IPS DF 4.7 (cell line): ENCODE measurements around the gene GSTT2.

Source experiments
- DNase-seq: peaks from one replicate; pipeline ENCODE4 v3.0.0-alpha.2; 2013; ENCODE audit warnings: low spot score; ENCODE audit errors: extremely low read depth

GSTT2 gene

DNA sequence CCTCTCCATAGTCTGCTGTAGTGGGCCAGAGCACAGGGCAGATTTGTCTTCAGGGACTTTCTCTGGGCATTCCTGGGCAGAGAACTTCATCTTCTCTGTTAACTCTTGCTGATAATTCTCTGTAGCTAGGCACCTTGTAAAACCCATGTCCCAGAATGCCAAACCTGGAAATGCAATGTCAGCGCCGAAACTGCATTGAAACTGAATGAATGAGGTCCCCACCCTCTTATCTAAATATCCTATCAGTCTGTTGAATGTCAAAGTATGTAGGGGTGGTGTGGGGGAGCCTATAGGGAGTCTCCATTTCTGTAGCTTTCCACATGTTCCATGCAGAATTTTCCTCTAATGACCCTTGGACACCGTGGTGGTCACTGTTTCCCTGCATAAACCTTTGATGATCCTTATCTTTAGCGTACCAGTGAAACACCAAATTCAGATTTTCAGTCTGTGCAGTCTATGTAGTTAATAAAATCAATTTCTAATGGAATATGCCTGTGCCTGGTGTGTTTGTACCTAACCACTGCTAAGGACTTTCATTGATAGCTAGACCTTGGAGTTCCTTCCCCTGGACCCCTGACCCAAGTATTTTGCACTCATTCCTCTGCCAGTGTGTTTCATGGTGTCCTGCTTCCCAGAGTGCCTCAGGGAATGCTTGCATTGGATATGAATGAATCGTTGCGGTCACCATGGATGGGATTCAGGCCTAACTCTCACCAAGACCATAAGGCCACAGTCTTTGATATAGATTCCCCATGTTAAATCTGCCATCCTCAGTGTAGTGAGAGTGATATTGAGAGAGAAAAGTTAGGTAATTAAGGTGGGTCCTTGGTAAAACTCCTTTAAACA, 28.7 kb downstream of the GSTT2 start:
- DNase-seq, result no peak

DNA sequence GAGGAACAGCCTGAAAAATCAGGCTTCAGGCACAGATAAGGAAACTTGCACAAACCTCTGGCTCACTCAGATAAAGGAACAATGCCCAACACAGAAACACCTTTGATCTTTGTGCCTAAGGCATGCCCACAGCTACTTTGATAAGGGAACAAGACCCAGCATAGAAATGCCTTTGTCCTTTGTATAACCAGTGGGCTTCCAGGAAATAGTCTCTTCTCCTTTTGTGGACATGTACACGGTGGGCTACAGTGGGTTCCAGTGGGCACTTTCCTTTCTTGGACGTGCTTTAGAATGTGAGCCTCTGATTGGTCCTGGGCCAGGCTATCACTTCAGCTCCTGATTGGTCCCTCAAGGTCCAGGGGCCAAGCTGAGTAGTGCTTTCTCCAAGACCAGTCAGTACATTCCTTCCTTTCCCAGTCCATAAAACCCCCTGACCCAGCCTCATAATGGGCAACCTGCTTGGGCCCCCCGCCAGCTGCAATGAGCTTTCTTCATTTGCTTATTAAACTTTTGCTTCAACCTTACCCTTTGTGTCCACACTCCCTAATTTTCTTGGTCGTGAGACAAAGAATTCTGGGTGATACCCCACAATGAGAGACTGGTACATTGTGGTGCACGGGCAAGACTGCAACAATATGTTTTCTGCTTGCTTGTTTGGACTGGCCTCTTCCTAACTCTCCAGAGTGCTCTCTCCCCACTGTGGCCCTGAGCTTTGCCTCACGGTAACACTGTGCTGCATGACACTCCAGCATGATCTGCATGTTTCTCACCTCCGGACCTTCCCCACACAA, 29.5 kb downstream of the GSTT2 start:
- no peak for DNase-seq

DNA sequence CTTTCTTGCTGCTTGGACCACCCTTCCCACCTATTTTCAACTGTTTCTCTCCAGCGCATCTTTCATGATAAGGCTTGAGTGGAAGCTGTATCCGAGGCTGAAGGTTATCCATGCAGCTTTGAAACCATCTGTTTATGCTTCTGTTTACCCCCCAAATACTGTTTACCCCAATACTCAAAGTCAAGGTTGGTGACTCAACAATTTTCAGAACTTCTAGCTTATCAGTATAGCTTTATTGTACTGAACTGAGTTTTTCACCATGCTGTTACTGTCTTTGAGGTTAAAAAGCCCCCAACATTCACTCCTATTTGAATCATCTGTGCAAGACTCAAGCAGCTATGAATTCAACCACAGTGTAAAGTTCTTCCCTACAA, 30.1 kb downstream of the GSTT2 start:
- DNase-seq, result no peak

DNA sequence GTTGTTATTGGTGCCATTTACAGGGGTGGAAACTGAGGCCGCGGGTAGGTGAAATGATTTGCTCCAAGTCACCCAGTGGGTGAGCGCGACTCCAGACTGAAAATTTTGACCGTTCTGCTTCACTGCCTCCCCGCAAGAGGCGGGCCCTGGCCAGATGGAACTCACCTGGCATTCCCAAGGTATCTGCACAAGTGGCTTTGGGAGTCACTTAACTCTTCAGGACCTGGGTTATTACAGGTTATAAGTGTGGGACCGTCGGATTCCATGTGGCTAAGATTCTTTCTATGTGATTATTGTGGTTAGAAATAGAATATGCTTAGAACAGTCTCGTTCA, 31.8 kb downstream of the GSTT2 start:
- no peak for DNase-seq

DNA sequence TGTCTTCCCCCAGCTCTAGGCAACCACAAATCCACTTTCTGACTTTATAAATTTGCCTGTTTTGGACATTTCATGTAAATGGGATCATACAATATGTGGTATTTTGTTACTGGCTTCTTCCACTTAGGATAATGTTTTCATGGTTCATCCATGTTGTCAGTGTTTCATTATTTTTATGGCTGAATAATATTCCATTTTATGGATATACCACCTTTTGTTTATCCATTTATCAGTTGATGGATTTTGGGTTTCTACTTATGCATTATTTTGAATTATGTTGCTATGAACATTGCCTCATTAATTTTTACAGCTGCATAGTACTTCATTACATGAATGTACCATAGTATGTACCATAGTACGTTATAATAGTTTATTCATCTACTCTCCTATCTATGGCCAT, 36.2 kb downstream of the GSTT2 start:
- DNase-seq, result no peak

DNA sequence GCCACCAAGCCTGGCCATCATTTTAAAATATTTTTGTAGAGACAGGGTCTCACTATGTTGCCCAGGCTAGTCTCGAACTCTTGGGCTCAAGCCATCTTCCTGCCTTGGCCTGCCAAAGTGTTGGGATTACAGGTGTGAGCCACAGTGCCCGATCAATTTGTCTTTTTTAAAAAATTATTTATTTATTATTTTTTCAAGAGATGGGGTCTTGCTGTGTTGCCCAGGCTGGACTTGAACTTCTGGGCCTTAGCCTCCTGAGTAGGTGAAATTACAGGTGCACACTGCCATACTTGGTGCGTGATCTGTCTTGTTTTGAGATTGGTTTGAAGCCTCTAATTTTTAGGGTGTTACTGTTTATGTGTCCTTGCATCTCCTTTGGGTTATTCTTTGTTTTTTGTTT, 41.4 kb downstream of the GSTT2 start:
- DNase-seq, result no peak

DNA sequence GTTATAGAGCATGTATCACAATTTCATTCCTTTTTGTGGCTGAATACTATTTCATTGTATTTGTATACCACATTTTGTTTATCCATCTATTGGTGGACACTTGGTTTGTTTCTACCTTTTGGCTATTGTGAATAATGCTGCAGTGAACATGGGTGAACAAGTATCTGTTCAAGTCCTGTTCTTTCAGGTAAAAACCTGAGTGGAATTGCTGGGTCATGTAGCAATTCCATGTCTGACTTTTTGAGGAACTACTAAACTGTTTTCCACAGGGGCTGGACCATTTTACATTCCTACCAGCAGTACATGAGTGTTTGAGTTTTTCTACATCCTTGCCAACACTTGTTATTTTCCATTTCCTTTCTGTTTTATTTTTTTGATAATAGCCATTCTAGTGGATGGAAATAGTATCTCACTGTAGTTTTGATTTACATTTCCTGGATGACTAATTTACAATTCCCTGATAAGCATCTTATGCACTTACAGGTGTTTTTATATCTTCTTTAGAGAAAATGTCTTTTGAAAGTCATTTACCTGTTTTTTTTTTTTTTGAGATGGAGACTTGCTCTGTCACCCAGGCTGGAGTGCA, 43.4 kb downstream of the GSTT2 start:
- no peak for DNase-seq

DNA sequence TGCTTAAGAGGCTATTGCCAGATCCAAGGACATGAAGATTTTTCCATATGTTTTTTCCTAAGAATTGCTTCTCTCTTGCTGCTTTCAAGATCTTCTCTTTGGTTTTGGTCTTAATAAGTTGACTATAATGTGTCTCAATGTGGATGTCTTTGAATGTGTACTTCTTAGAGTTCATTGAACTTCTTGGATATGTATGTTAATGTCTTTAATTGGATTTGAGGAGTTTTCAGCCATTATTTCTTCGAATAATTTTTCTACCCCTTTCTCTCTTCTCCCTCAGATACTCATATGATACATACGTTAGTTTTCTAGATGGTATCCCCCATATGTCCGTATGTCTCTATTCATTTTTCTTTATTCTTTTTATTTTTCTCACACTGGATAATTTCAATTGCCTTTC, 44.4 kb downstream of the GSTT2 start:
- DNase-seq, result no peak

DNA sequence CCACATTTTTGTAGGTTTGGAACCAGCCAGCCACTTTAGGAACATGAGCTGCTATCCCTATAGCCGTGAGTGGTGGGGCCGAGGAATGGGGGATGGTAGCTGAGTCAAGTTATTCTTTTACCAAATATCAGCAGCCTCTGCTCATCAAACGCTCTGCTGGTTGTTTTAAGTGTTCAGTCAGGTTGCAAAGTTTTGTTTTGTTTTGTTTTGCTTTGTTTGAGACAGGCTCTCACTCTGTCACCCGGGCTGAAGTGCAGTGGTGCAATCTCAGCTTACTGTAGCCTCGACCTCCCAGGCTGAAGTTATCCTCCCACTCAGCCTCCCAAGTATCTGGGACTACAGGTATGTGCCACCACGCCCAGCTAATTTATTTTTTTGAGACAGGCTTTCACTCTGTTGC, 45.5 kb downstream of the GSTT2 start:
- no peak for DNase-seq

DNA sequence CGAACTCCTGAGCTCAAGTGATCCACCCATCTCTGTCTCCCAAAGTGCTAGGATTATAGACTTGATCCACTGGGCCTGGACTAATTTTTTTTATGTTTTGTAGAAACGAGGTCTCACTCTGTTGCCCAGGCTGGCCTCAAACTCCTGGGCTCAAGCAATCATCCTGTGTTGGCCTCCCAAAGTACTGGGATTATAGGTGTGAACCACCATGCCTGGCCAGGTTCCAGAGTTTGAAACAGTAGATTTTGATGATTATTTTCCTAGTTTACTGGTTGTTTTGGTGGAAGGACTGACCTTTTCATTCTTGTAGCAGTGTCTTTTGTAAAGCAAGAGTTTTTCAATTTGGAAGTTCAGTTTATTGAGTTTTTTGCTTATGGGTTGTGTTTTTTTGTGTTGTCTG, 46.1 kb downstream of the GSTT2 start:
- DNase-seq, result no peak

DNA sequence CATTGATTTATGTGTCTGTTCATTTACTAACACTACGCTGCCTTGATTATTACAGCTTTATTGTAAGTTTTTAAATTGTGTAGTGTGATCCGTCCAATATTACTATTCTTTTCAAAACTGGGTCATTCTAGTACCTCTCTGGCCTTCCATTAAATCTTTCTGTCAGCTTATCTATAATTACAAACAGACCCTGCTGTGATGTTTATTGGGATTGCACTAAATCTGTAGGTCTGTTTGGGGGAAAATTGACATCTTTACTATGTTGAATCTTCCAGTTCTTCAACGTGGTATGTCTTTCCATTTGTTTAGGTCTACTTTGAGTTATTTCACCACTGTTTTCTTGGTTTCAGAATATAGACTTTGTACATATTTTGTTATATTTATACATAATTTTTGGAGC, 46.8 kb downstream of the GSTT2 start:
- no peak for DNase-seq

DNA sequence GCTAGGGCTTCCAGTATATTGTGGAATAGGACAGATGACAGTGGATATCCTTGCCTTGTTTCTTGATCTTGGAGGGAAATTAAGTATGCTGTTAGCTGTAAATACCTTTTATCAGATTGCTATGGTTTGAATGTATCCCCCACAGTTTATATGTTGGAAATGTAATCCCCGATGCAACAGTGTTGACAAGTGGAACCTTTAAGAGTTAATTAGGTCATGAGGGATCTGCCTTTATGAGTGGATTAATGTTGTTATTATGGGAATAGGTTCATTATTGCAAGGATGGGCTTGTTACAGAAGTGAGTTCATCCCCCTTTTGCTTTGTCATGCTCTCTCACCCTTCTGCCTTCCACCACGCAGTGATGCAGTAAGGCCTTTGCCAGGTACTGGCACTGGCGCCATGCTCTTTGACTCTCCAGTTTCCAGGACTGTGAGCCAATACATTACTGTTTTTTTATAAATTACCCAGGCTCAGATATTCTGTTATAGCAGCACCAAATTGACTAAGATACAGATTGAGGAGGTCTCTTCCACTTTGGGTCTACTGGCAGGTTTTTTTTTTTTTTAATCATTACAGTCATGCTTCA, 47.5 kb downstream of the GSTT2 start:
- no peak for DNase-seq

DNA sequence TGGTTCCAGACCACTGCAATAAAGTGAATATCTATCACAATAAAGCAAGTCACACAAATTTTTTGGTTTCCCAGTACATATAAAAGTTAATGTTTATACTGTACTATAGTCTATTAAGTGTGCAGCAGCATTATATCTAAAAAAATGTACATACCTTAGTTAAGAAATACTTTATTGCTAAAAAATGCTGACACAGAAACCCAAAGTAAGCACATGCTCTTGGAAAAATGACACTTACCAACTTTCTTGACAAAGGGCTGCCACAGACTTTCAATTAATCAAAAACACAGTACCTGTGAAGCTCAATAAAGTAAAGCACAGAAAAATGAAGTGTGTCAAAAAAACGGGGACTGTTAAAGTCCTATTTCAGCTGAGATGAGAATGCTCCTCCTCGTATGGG, 48.1 kb downstream of the GSTT2 start:
- no peak for DNase-seq

DNA sequence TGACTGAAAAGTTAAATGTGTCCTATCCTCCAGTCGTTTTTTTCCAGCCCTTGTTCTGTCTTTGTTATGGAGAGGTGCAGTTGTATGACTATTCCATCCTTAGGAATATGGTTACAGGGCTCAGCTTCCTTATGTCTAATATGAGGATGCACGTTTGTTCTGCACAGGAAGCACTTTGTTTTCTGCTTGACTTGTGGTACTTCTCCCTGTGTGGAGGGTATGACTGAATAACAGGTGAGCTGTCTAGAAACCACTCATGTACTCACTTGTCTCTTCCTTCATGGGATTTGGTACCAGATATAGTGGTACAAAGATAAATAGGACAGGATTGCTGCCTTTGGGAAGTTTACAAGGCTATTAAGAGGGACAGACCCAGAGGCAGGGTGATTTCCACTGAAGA, 48.6 kb downstream of the GSTT2 start:
- no peak for DNase-seq

DNA sequence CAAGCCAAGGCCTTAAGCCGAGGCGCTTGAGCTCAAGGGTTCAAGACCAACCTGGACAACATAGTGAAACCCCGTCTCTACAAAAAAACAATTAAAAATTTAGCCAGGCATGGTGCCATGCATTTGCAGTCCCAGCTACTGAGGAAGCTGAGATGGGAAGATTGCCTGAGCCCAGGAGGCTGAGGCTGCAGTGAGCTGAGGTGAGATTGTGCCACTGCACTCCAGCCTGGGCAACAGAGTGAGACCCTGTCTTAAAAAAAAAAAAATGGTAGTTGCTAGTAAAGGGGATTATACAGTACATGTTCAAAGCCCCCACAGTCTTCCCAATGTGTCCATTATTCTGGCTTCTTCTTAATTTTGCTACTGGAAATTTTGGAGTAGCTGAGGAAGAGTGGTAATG, 49.4 kb downstream of the GSTT2 start:
- DNase-seq, result no peak

DNA sequence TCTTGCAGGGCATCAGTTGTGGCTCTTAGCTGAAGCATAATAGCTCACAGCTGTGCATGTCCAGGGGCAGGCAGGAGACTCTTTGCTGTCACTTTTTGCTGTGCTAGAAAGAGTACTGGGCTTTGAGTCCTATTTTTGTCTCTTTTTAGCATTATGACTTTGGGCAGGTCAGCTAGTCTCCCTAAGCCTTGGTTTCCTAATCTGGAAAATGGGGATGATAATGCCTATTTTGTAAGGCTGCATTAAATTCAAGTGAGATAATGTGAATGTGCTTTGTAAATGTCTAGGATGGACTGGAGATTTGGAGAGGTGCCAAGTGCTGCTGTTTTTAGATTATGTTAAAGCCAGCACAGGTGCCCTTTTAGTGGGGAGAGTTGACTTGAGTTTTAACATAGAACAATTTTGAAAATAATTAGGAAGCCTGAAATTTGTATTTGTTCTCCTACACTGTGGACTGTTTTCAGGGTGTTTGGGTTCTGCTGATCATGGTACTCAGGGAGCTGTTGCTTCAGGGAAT, 50.3 kb downstream of the GSTT2 start:
- no peak for DNase-seq
